GM18873 (cell line): ENCODE data around the gene ARFGEF2.
"Not testable (repeated sequence)": the region's sequence is repeated elsewhere in the genome, so short reads cannot be mapped to it uniquely, and the experiment has no call there.

ENCODE experiments used
- ATAC-seq: cut with Tn5 transposase; IDR thresholded peaks from one replicate; pipeline ENCODE4 v1.9.1; 2021; ENCODE audit warnings: mild to moderate bottlenecking, moderate library complexity, moderate number of reproducible peaks; ENCODE audit not compliant: unreplicated experiment, low FRiP score

The ARFGEF2 gene

GRCh38 chr20:49046087-49046900 is 124.8 kb downstream of the ARFGEF2 start, which contains the start of gene CSE1L:
TSS of gene CSE1L (plus strand) at chr20:49046312. CDS start at chr20:49058464, 12,152 bp downstream.
- peak; percentile 68 for ATAC-seq

GRCh38 chr20:49052334-49052733 is 130.8 kb downstream of the ARFGEF2 start:
- ATAC-seq, result no peak

GRCh38 chr20:49054056-49054643 is 132.6 kb downstream of the ARFGEF2 start:
- ATAC-seq, result no peak

GRCh38 chr20:49063279-49063678 is 141.8 kb downstream of the ARFGEF2 start:
- no peak for ATAC-seq

- no peak for ATAC-seq
Measured at GRCh38 chr20:49074521-49074920, 153.0 kb downstream of the ARFGEF2 start.

GRCh38 chr20:49078310-49078709 is 156.8 kb downstream of the ARFGEF2 start:
- no peak for ATAC-seq

GRCh38 chr20:49082295-49082694 is 160.8 kb downstream of the ARFGEF2 start:
- not testable (repeated sequence) for ATAC-seq
